ENCODE data around the gene FURIN. TPM values are rescaled to one million over a fixed set of nuclear protein-coding genes. Genes with fewer than 3 reads are reported as not detected.

The FURIN gene
- total RNA-seq, 1 experiment from 2014 or later = 29.0 TPM

DNA sequence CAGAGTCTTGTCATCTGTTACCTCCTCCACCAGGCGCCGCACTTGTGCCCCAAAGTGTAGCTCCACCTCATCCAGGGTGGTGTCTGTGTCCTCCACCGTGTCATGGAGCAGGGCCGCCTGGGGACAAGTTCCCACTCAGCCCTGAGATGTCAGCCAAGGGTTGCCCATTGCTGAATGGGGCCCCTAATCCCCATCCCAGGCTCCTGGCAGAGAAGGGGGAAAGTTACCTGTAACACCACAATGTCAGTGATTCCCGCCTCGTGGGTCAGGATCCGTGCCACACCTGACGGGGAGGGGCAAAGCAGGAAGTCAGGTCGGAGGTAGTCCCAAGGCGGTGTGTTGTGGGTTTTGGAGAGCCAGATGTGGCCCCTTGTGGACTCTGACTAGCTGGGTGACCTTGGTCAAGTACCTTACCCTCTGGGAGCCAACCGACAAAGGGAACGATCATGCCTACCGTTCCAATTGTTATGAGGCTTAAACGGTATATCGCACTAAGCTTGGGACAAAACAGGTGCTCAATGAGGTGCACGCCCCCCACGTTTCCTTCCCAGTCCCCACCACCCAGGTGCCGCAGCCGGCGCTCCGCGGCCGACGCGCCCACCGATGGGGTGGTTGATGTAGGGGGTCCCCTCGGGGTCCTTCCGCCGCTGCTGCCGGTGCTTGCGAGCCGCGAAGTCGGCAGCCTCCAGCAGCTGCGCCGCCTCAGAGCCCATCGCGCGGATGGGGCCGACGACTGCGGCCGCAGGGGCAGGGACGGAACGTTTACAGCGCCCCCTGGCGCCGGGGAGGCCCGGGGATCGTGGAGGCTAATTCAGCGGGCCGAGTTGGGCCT is 63.7 kb downstream of the FURIN start, which contains the start of gene HDDC3:
TSS of gene HDDC3 (minus strand) at position 722 of the 832 bp plus-strand sequence. CDS start at position 713, 9 bp downstream.
- DNase-seq (ENCODE audit: extremely low read depth, low read depth) = peak; percentile 82

GRCh38 chr15:90932660-90932991 is 64.2 kb downstream of the FURIN start:
- DNase-seq (ENCODE audit: extremely low read depth, low read depth) = no peak

Small RNA genes within 50 kb of the gene (small RNA-seq; reads per million reads assigned to genes)
- gene RN7SL363P = 0 reads per million in 2 experiments

Other genes with a start within 250 kb of the FURIN start
- 9.9 and 10.6 TPM in 2 replicates for gene BLM, start 151.2 kb upstream of the FURIN start, total RNA-seq (2014; rRNA removed; shearing (Covaris generic))
- gene FES, start 15.9 kb downstream of the FURIN start, total RNA-seq (2014; rRNA removed; shearing (Covaris generic)) = 0.59 TPM in 1 of 2 replicates, not detected in the other
- gene MAN2A2, start 34.7 kb downstream of the FURIN start, total RNA-seq (2014; rRNA removed; shearing (Covaris generic)) = 15.7 and 19.9 TPM in 2 replicates
- 19.7 and 21.1 TPM in 2 replicates for gene HDDC3, start 64.0 kb downstream of the FURIN start, total RNA-seq (2014; rRNA removed; shearing (Covaris generic))
- gene UNC45A, start 66.7 kb downstream of the FURIN start, total RNA-seq (2014; rRNA removed; shearing (Covaris generic)) = 30.3 and 31.5 TPM in 2 replicates
- gene RCCD1, start 86.3 kb downstream of the FURIN start, total RNA-seq (2014; rRNA removed; shearing (Covaris generic)) = 24.1 TPM in 2 replicates
- 168 and 185 TPM in 2 replicates for gene PRC1, start 125.9 kb downstream of the FURIN start, total RNA-seq (2014; rRNA removed; shearing (Covaris generic))
- gene VPS33B, start 154.0 kb downstream of the FURIN start, total RNA-seq (2014; rRNA removed; shearing (Covaris generic)) = 9.8 and 10.4 TPM in 2 replicates
- gene SV2B, start 231.7 kb downstream of the FURIN start, total RNA-seq (2014; rRNA removed; shearing (Covaris generic)) = 0.03 and 0.05 TPM in 2 replicates

Data from NCI-H460 (cell line).